Gastroesophageal sphincter (tissue), 3 donors: ENCODE data around the gene E4F1.

Experiments used
- CTCF ChIP-seq, 4 experiments: fragments of 200-600 bp in 2 of 4; fragments of 450-650 bp in 2 of 4; sonication (generic) in 1 of 4; IDR thresholded peaks; one replicate each; pipeline ENCODE4 v1.5.1; 2017 to 2019; ENCODE audit warnings: antibody characterized with exemption in 4 of 4, mild to moderate bottlenecking in 2 of 4, moderate library complexity in 2 of 4
- POLR2A ChIP-seq, 2 donors: fragments of 450-650 bp; IDR thresholded peaks; one replicate each; pipeline ENCODE4 v1.6.1; 2017; ENCODE audit warnings: antibody characterized with exemption in 2 of 2, mild to moderate bottlenecking in 2 of 2, moderate library complexity in 1 of 2
- POLR2AphosphoS5 ChIP-seq: sonication (generic); formaldehyde crosslinking; IDR thresholded peaks from one replicate; pipeline ENCODE4 v1.6.1; 2017; ENCODE audit warnings: antibody characterized with exemption

GRCh38 chr16:2223221-2223941 is at the start of gene E4F1:
- TF ChIP-seq CTCF (IDR thresholded peaks at IDR 0.05) (peak in 2 of 4 experiments; percentile 15 to 50), POLR2AphosphoS5 (peak; percentile 97), POLR2A (IDR thresholded peaks at IDR 0.05) (peak; percentile 96 to 97)
